Measurements from ENCODE around the gene TNIP3.

TNIP3 gene

GRCh38 chr4:121100093-121100775, 63.9 kb downstream of the TNIP3 start:
- FAIRE-seq (no peak), DNase-seq (ENCODE audit: insufficient read length, low spot score) (no peak)
- TF ChIP-seq POLR2A (IDR thresholded peaks at IDR 0.05; ENCODE audit: low read depth, low read length): no peak

GRCh38 chr4:121098266-121098665, 65.9 kb downstream of the TNIP3 start:
- TF ChIP-seq POLR2A (IDR thresholded peaks at IDR 0.05; ENCODE audit: low read depth, low read length): no peak
- no peak for DNase-seq (ENCODE audit: insufficient read length, low spot score)
- FAIRE-seq: no peak

- FAIRE-seq: no peak
- DNase-seq (ENCODE audit: insufficient read length, low spot score): no peak
- no peak for TF ChIP-seq POLR2A (IDR thresholded peaks at IDR 0.05; ENCODE audit: low read depth, low read length)
Measured at GRCh38 chr4:121096629-121097028, 67.5 kb downstream of the TNIP3 start.

DNA sequence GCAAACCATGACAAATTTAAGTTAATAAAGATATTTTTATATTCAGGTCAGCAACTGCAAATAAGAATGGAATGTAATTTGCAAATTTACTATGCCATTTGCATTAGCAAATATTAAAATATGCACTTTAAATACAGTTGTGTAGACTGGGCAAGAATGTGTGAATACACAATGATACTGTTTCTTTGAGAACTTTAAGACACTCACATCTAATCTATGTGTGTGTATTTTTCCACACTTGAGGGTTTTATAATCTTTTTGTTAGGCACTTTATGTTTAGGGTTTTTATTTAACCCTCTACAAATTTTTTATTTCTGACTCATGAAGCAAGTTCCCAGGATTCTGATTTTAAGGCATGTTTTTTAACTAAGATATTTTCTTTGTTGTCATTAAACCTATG, 67.9 kb downstream of the TNIP3 start:
- FAIRE-seq (no peak), DNase-seq (ENCODE audit: insufficient read length, low spot score) (no peak)
- TF ChIP-seq POLR2A (IDR thresholded peaks at IDR 0.05; ENCODE audit: low read depth, low read length): no peak

DNA sequence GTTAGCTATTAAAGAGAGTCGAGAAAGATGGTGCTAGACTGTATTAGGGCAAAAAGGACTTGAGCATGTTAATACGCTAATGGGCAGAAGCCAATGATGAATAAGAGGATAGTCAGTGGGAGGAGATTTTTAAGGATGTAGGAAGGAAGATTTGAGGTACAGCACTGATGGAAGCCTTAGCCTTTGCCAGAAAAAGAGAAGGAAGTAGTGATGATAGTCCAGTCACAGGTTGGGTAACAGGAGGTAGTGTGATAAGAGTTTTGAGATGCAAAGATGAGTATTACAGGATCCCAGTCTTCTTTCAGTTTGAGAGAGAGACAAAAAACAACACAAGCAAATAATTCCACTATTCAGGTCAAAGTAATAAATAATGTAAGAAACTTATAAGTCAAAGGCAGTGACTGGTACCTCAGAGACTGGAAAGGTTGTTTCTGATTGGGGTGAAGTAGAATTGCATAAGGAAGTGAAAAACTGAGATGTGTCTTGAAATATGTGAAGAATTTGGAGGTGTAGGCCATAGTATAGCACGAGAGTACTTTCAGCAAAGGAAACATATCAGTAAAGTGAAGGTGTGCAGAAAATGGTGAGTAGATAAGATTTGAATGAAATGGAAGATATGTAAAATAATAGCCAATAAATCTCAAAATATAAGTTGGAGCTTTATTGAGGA, 69.7 kb downstream of the TNIP3 start:
- TF ChIP-seq POLR2A (IDR thresholded peaks at IDR 0.05; ENCODE audit: low read depth, low read length): no peak
- DNase-seq (ENCODE audit: insufficient read length, low spot score): no peak
- FAIRE-seq: no peak

GRCh38 chr4:121093261-121093660, 70.9 kb downstream of the TNIP3 start:
- FAIRE-seq (no peak), DNase-seq (ENCODE audit: insufficient read length, low spot score) (no peak)
- TF ChIP-seq POLR2A (IDR thresholded peaks at IDR 0.05; ENCODE audit: low read depth, low read length): no peak

- DNase-seq (ENCODE audit: insufficient read length, low spot score) (no peak), FAIRE-seq (no peak)
- TF ChIP-seq POLR2A (IDR thresholded peaks at IDR 0.05; ENCODE audit: low read depth, low read length): no peak
Measured at GRCh38 chr4:121091941-121092340, 72.2 kb downstream of the TNIP3 start.

DNA sequence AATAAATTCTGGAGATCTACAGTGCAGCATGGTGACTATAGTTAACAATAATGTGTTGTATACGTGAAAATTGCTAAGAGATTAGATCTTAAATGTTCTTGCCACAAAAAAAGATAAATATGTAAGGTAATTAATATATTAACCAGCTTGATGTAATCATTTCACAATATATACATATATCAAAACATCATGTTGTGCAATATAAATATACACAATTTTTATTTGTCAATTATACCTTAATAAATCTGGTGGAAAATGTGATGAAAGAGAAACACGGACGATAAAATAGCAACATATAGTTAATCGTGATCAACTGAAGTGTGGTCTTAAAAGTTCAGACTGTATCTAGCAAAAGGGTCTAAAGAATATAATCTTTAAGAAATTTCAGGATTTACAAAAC, 75.3 kb downstream of the TNIP3 start:
- DNase-seq (ENCODE audit: insufficient read length, low spot score) (no peak), FAIRE-seq (no peak)
- no peak for TF ChIP-seq POLR2A (IDR thresholded peaks at IDR 0.05; ENCODE audit: low read depth, low read length)

All from H54 (cell line).